Lower leg skin (tissue), 3 donors: ENCODE data around the gene ANAPC10.

Experiments
- POLR2A ChIP-seq, 2 donors: fragments of 450-650 bp; IDR thresholded peaks; one replicate each; pipeline ENCODE4 v1.6.1; 2016 to 2017; ENCODE audit warnings: antibody characterized with exemption in 2 of 2, mild to moderate bottlenecking in 1 of 2, moderate library complexity in 1 of 2
- TF ChIP-seq, protein P1 (sequence below), 3 donors: fragments of 450-650 bp; IDR thresholded peaks; one replicate each; pipeline ENCODE4 v1.5.1; 2016; ENCODE audit warnings: antibody characterized with exemption in 3 of 3, mild to moderate bottlenecking in 3 of 3, moderate library complexity in 2 of 3

DNA sequence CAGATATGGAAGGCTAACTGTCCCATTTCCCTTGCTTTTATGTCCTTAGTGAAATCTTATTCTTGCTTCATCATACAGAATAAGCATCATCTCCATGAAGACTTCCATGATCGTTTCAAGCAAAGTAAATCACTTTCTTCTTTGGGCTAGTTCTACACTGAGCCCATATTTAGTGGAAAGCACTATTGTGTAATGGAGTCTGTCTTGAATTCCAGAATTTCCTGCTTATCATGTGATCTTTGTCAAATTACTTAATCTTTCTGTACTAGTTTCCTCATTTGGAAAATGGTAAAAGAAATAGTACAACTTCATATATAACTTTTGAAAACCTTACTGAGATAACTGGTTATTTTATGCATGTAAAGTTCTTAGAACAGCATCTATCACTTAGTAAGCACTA lies 7.6 kb downstream of the ANAPC10 start:
- TF ChIP-seq, protein P1, sequence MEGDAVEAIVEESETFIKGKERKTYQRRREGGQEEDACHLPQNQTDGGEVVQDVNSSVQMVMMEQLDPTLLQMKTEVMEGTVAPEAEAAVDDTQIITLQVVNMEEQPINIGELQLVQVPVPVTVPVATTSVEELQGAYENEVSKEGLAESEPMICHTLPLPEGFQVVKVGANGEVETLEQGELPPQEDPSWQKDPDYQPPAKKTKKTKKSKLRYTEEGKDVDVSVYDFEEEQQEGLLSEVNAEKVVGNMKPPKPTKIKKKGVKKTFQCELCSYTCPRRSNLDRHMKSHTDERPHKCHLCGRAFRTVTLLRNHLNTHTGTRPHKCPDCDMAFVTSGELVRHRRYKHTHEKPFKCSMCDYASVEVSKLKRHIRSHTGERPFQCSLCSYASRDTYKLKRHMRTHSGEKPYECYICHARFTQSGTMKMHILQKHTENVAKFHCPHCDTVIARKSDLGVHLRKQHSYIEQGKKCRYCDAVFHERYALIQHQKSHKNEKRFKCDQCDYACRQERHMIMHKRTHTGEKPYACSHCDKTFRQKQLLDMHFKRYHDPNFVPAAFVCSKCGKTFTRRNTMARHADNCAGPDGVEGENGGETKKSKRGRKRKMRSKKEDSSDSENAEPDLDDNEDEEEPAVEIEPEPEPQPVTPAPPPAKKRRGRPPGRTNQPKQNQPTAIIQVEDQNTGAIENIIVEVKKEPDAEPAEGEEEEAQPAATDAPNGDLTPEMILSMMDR (IDR thresholded peaks at IDR 0.05) = no peak
- no peak for TF ChIP-seq POLR2A (IDR thresholded peaks at IDR 0.05)
